HG03558 (cell line): ENCODE results near the gene SNCB.

Experiments
- ATAC-seq: cut with Tn5 transposase; IDR thresholded peaks from one replicate; pipeline ENCODE4 v1.9.1; 2021; ENCODE audit warnings: moderate number of reproducible peaks; ENCODE audit not compliant: unreplicated experiment; ENCODE audit errors: extremely low read depth

Gene SNCB

DNA sequence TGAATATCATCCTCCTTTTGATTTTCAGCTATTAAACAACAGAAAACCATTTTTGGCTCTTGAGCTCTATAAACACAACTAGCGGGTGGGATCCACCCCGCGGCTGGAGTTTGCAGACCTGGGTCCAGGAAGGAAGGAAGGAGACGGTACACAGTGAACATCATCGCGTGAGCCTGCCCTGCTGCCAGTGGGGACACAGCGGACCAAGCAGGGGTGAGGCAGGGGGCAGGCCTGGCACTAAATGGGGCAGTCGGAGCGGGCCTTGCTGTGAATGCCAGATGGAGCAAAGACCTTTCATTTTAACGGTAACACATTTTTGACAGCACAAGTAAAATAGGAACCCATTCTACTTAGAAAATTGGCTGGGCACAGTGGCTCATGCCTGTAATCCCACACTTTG, 31.3 kb upstream of the SNCB start:
- no peak for ATAC-seq

DNA sequence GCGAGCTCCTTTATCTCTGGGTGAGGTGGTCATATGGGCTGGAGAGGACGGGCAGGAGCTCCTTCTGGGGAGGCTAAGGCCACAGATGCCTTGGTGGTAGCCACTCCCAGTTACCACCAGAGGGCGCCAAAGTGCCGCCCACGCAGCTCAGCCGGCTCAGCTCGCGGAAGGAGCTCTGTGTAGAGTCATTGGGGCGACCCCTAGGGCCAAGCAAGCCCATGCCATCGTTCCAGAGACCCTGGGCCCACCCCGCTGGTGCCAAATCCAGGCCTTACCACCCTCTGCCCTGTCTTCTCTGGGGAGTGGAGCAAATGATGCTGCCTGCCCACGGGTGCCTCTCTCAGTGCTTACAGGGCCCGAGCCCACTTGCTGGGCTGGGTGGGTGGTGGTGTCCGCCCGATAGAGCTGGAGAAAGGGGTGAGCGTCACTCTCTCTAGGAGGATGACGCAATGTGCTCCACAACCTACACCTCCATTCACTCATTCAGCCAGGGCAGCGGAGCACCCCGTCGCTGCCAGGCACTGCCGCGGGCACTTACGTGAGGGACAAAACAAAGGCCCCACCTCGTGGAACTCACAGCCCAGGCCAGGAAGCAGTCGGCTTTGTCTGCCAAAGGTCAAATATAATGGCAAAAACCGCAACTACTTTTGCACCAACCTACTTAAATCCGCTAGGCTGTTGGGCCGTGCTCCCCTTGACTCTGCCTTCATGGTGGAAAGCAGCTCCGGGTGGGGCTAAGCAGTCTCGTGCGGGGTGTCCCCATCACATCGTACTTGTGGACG, 30.7 kb upstream of the SNCB start:
- ATAC-seq = peak; percentile 41

DNA sequence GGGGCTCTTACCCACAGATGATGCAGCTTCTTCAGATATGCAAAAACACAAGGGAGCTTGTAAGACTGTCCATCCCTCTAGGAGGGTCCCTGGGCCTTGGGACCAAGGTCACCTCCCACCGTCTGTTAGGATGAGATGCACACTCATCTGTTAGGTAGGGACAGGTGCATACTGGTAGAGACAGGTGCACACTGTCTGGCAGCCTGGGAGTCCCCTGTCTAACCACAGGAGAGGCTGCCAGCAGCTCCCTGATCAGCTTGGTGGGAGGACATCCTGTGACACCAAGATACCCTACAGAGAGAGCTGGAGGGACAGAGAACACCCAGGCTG, 30.2 kb upstream of the SNCB start:
- ATAC-seq = no peak

DNA sequence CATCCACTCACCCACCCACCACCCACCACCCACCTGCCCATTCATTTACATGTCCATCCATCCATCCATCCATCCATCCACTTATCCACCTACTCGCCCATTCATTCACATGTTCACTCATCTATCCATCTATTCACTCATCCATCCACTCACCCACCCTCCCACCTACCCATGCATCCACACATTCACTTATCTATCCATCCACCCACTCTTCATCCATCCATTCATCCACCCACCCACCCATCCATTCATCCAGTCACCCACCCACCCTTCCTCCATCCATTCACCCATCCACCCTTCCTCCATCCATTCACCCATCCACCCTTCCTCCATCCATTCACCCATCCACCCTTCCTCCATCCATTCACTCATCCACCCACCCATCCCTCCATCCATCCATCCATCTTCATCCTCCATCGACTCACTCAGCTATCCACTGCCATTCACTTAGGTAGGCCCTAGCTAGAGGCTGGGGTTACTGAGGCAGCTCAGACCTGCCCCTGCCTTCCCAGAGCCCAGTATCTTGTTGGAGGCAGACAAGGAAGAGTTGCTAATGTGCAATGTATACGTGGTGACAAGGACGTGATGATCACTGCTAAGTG, 29.6 kb upstream of the SNCB start:
- ATAC-seq = no peak

DNA sequence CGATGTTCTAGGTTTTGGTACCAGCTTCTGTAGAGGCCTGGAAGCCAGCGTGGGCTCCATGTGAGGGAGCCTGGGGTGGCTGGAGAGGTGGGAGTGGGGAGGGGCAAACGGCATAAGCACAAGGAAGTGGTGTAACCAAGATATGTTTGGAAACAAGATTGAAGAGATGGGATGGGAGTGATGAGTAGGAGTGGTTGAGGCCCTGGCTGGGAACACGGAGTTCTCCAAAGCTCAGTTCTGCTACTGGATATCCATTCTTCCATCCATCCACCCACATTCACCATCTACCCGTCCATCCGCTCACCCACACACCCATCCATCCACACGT, 29.1 kb upstream of the SNCB start:
- ATAC-seq = no peak

DNA sequence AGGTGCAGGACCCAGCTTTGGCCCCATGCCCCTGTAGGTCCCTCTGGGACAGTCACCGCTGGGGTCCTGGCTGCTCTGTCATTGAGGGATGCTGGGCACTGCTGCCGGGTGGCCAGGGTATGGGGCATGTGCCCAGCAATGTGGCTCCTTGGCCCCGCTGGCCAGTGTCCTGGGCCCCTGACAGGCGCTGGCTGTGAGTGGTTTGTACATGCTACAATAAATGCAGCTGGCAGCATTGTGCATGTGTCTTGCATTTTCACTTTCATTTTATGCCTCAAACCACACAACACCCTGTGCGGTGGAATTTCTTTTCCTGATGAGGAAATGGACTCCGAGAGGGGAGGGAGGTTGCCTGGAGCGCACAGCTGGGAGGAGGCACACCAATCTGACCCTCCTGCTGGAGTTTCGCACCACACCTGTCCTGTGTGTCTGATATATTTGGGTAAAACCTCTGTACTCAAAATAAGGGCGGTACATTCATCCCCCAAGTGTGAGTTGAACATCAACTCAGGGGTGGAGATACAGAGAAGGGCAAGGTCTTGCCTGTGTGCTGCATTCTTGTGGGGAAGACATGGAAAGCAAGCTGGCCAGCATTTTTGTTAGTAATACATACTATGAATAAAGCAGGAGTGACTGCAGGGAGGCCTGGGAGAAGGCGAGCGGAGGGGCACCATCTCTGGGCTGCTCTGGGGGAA, 28.6 kb upstream of the SNCB start:
- ATAC-seq = no peak

DNA sequence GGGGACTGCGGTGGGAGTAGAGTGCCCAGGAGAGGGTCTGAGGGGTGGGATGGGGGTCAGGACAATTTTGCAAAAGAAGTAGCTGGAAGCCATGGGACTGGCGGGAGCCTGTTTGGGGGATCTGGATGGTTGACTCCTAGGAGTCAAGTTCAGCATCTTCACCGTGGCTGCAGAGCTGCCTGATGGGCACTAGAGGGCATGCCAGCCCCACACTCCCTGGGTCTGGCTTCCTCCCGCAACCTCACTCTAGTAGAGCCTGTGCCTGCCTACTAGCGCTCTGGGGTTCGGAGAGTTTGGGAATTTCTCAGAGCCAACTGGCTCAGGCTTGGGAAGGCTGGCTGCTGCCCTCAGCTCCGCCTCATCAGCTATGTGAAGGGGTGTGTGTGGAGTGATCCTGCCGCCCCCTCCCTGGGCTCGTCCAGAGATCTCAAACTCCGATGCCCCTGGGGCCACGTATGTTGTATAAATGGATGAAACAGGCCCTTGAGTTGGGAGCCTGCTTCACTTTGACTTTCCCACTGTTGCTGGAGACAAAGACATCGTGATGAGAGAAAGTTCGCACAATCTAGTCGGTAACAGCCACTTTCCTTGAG, 27.8 kb upstream of the SNCB start:
- no peak for ATAC-seq

DNA sequence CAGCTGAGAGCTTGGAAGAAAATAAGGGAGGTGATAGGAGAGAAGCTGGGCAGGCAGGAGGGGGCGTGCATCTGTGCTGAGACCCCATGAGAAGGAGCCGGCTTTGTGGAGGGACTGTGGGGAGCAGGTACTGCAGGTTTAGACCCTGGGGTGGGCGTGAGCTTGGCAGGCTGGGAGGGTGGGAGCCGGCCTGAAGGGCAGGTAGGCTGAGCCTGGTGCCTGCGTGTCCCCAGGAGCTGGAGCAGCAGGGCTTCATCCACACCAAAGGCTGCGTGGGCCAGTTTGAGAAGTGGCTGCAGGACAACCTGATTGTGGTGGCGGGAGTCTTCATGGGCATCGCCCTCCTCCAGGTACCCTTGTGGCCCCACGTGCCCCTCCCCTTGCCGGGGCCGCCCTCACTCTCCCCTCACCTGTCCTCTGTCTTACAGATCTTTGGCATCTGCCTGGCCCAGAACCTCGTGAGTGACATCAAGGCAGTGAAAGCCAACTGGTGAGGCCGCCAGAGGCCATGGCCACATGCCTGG, 26.2 kb upstream of the SNCB start:
- ATAC-seq = no peak

DNA sequence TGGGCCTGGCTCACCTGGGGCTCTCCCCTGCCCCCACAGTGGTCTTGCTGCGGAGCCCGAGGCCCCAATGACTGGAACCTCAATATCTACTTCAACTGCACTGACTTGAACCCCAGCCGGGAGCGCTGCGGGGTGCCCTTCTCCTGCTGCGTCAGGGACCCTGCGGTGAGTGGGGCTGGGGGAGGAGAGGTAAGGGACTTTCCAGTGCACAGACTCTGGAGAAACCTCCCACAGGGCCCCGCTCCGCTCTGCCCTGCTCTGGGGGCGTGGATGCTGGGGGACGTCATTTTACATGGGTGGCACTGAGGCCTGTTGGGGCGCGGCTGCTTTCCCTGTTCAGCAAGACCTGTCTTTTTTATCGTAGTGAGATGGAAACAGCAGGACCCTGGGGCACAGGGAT, 24.5 kb upstream of the SNCB start:
- ATAC-seq = no peak

DNA sequence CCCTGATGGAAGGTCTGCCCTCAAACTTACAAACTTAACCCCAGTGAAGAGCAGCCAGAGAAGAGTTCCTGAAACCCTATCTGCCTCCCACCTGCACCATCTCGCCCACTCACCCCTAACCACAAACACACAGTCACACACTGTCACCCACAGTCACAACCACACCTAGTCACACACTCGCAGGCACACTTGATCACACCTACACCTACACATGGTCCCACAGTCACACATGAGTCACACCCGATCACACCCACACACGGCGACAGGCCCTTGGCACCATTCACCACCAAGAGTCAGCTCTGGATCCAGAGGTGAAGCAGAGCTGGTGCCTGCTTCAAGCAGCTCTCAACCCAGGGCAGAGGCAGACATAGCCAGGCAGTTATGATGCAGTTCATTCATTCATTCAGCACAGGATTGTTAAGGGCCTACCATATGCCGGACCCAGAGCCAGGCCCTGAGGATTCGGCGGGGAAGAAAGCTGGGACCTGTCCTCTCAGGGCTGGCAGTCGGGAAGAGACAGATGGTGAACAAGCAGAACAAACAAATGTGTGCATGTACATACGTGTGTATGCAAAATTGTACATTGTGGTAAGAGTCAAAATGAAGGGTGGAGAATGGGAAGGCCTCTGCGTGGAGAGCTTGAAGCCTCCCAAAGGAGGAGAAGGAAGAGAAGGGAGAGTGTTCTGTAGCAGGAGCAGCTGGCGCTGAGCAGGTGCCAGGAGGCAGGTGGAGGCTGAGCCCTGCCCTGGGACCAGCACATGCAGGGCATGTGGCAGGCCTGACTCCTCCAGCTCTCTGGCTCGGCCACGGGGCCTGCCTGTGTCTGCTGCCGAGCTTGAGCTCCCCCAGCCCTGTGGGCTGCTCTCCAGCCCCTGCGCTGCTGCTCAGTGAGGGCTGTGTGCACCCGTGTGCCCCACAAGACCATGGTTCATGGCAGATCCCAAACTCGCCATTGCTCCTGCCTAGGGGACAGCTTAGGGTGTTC, 23.4 kb upstream of the SNCB start:
- ATAC-seq = no peak

DNA sequence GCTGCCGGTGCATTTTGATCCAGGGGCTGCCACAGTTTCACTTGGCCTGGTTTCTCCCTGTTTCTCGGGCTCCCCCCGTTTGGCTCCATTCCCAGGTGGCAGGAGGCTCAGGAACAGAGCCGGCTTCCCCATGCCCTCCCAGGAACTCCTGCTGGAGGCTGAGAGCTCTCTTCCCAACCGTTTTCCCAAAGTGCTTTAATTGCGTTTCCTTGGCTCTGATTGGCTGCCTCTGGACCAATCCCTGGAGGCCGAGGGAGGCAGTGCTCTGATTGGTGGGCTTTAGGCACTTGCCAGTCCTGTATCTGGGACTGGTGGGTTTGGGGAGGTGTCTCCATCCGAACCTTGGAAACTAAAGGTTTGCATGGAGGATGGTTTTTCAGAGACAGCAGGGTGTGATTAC, 21.8 kb upstream of the SNCB start:
- no peak for ATAC-seq

DNA sequence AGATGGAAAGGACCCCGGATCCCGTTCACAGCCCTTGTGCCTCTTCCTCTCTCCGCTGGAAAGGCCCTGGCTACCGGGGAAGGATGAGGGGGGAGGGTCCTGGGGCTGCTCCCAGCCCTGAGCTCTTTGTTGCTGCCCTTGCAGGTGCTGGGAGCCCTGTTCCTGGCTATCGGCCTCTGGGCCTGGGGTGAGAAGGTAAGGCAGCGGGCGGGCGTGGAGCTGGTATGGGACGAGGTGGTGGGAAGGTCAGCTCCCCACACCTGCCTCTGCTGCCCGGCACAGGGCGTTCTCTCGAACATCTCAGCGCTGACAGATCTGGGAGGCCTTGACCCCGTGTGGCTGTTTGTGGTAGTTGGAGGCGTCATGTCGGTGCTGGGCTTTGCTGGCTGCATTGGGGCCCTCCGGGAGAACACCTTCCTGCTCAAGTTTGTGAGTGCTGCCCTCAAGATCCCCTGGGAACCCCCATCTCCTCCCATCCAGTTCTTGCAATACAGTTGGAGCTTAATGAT, 21.2 kb upstream of the SNCB start:
- no peak for ATAC-seq

DNA sequence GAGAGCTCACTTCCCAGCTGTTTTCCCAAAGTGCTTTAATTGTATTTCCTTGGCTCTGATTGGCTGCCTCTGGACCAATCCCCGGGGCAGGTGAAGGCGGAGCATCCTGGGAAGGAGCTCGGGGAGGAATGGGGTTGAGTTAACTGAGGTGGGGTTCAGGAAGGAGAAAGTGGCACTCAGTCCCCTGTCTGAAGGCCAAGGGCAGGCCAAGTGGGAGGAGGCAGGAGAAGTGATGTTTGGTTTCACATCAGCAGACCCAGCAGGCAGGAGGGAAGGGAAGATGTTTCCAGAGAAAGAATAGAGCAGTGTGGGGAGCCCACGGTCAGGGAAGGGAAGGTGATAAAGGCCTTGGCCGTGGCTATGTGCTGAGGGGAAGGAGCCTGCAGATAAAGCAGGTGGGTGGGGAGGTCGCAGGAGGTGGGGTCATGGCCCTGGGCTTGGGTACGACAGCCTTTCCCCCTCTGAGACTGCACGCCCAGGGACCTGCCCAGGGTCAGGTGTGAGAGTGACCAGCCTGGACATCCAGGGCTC, 20.1 kb upstream of the SNCB start:
- no peak for ATAC-seq

DNA sequence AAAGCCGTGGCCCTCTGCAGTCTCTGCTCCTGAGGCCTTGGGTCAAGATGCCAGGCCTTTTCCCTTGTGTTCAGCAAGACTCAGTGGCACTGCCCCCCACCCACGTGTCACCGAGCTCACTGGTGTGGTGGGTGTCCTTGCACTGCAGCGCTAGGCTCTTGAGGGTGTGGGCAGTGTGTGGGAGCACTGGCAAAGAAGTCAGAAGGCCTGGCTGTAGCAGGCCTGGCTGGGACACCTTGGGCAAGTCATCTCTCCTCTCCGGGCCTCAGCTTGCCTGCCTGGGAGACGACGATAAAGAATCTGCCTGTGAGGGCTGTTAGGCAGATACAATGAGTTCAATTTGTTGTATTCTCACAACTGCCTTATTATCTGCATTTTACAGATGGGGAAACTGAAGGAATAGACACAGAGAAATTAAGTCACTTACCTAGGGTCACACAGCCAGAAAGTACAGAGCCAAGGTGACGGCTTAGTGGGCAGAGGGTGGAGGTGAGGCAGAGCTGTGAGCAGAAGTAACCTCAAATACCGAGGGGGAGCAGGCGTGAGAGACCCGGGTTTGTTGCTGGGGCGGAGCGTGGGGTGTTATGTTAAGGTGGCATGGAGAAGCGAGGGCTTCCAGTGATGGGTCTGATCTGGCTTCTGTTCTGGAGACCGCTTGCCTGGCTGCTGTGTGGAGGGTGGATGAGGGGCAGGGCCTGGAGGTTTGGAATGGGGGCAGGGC, 18.3 kb upstream of the SNCB start:
- no peak for ATAC-seq

DNA sequence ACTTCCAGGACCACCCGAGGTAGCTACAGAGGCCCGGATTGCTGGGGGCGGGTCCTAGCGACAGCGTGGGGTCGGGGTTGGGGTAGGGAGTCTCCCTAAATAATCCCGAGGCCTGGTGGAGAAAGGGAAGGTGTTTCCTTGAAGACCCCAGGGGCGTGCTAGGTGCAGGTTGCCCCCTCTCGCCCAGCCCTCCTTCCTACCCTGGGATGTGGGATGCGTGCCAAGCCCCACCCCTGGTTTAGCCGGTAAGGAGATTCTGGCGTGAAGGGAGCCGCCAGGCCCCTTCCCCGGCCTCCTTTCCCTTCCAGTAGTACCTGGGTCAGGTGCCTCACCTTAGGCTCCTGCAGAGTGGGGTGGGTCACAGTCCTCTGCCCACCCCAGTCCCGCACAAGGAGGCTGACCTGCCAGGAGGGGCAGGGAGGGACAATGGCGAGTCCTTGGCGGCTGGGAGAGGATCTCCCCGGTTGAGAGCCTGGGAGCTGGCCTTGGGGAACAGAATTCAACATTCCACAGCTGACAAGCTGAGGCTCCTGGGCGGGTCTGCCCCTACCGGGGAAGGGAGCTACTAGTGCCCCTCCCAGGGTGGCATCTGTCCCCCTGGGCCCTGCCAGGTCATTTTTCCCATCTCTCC, 17.6 kb upstream of the SNCB start:
- ATAC-seq = no peak

DNA sequence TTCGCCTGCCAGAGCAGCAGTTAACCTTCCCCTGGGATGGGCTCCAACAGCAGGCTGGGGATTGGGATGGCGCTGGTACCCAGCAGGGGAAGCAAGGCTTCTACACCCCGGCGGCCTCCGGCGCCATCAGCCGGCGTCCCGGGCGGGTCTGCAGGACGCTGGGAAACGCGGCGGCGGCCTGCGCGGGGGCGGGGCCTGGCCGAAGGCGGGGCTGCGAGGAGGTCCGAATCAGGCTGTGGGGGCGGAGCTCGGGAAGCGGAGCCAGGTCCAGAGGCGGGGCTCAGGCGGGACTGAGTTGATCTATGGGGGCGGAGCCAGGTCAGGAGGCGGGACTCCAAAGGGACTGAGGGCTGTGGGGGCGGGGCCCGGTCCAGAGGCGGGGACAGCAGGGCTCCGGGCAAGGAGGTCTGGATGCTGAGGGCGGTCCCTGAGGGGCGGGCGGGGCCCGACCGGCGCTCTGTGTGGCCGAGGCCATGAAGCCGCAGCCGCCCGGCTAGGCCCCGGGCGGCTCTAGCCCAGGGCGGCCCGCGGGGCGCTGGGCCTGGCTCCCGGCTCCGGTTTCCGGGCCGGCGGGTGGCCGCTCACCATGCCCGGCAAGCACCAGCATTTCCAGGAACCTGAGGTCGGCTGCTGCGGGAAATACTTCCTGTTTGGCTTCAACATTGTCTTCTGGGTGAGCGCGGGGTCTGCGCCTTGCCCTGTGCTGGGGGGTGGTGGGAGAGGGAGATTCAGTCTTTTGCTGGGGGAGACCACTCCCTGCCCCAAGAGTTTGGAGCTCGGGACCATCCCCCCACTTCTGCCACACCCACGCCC, 16.9 kb upstream of the SNCB start, which contains the start of gene TSPAN17:
Gene TSPAN17 (plus strand): TSS at position 455 of the 813 bp plus-strand sequence. CDS start 132 bp downstream, at position 587.
- peak; percentile 90 for ATAC-seq

DNA sequence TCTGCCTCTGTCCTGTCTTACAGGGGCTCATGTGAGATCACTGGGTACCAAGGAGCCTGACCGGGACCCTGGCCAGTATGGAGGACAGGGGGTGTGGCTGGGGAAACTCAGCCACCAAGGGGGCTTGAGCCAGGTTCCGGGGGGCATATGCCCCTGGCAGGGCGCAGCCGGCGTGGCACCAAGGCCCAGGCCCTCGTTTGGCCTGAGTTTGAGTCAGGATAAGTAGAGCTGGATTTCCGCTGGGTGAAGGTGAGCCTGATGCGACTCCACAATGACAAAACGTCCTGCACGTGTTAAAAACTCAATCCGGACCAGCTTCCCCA, 16.3 kb upstream of the SNCB start:
- ATAC-seq = peak; percentile 5
